RWPE1 (cell line): ENCODE data around the gene LRP1B.

Experiments used
- CTCF ChIA-PET: fragments of 350-600 bp; sonication (Branson Sonifier 250); formaldehyde crosslinking; extraction: SDS; loops from one replicate; lab custom pipeline; 2021; lab: Yijun Ruan, JAX
- POLR2A ChIA-PET: fragments of 400-600 bp; formaldehyde crosslinking; extraction: SDS; loops from one replicate; lab custom pipeline; 2020; ENCODE audit warnings: antibody characterized with exemption; ENCODE audit not compliant: low non-redundant PET; lab: Yijun Ruan, JAX
- DNase-seq: peaks from one replicate; pipeline ENCODE4 v3.0.0; 2012; ENCODE audit warnings: low spot score
- H3K27ac ChIP-seq: fragments of 450-650 bp; 2 replicates; pipeline ENCODE4 v1.5.1; 2017
- TF ChIP-seq, protein P1 (sequence below): fragments of 450-650 bp; conservative IDR thresholded peaks from 2 replicates; pipeline ENCODE4 v1.5.1; 2017; ENCODE audit warnings: low read depth, mild to moderate bottlenecking

LRP1B gene

DNA sequence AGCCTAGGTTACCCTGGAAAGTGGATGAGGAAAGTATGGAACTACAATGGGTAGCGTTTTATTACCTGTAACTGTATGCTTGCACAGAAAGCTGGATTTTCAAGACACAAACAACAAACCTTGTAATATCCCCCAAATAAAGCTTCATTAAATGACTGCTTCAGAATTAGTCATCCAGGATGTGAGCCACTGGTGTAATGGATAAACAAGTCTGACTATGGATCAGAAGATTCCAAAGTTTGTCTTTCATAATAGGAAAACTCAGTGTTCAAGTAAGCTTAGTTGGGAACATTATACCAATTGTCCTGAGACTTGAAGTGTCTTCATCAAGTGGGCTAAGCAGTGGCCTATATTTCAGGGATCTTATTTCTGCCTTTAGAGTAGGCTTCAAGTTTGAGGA is 518.8 kb downstream of the LRP1B start:
- H3K27ac ChIP-seq = no peak overlapping the region
- CTCF ChIA-PET = interaction anchor here (0.5 to 0.7 kb wide), 3 partner anchors 10 to 383 kb away, joined by 3 to 4 read pairs (median 3); no protein-coding TSS in a partner anchor
- TF ChIP-seq, protein P1, sequence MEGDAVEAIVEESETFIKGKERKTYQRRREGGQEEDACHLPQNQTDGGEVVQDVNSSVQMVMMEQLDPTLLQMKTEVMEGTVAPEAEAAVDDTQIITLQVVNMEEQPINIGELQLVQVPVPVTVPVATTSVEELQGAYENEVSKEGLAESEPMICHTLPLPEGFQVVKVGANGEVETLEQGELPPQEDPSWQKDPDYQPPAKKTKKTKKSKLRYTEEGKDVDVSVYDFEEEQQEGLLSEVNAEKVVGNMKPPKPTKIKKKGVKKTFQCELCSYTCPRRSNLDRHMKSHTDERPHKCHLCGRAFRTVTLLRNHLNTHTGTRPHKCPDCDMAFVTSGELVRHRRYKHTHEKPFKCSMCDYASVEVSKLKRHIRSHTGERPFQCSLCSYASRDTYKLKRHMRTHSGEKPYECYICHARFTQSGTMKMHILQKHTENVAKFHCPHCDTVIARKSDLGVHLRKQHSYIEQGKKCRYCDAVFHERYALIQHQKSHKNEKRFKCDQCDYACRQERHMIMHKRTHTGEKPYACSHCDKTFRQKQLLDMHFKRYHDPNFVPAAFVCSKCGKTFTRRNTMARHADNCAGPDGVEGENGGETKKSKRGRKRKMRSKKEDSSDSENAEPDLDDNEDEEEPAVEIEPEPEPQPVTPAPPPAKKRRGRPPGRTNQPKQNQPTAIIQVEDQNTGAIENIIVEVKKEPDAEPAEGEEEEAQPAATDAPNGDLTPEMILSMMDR = no peak
- POLR2A ChIA-PET = no interaction called here
- peak; percentile 3 for DNase-seq

DNA sequence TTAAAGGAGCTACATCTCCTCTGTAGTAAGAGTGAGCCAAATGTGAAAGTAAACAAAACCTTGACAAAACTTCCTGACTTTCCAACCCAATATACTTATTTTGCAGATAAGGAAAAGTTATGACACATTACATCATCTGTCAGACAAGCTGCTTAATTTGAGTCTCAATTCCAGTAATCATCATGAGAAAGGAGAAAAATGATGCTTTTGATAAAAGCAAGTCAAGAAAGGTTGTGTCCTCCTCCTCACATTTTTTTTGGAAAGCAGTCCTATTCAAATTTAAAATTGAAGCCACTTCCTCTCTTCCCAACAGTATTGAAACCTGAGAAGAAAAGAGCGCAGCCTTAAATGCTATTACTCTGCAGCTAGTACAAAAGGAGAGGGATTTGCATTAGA is 519.6 kb downstream of the LRP1B start:
- TF ChIP-seq, protein P1 = no peak
- H3K27ac ChIP-seq = no peak overlapping the region
- CTCF ChIA-PET = no interaction called here
- DNase-seq = no peak
- POLR2A ChIA-PET = no interaction called here

DNA sequence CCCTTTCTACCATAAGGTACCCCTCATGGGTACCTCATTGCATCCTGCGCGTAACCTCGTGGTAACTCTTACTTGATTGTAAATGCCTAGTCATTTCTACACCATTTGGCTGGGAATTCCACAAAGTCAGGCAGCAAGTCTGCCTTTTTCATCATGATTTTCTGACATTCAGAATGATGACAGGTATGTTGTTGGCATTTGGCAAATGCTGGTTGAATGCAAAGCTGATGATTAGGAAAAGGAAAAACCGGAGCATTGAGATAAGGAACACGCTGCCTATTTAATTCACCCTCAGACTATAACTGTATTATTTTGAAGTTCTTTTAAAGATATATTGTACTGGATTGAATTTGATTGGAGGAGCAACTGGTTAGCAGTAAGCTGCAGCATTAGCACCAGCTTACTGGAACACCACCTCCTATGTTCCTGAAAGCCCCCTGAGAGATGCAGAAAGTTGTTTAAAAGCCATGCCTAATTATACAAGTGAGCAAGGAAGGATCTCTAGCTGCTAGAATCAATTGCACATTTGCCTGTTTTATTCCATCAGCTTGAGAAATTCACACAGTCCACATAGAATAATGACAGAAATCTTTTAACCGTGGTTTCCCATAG is 520.1 kb downstream of the LRP1B start:
- TF ChIP-seq, protein P1 = no peak
- ChIA-PET POLR2A (no interaction called here), CTCF (no interaction called here)
- no peak for DNase-seq
- no peak overlapping the region for H3K27ac ChIP-seq

DNA sequence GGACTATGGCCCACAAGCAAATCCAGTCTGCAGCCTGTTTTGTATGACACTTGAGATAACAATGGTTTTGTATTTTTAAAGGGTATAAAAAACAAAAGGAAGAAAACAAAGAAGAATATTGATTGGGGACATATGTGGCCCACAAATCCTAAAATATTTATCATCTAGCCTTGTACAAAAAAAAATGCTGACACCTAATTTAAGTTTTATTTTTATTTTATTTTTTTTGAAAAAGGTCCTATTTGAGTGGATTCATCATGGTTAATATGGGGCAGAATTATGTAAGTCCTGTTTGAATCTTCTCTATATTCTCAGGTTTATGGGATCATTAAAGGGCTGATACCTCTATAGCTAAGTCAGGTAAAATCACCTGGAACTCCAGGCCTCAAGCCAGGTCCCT is 525.7 kb downstream of the LRP1B start:
- TF ChIP-seq, protein P1 = no peak
- DNase-seq = no peak
- ChIA-PET POLR2A (no interaction called here), CTCF (no interaction called here)
- no peak overlapping the region for H3K27ac ChIP-seq

DNA sequence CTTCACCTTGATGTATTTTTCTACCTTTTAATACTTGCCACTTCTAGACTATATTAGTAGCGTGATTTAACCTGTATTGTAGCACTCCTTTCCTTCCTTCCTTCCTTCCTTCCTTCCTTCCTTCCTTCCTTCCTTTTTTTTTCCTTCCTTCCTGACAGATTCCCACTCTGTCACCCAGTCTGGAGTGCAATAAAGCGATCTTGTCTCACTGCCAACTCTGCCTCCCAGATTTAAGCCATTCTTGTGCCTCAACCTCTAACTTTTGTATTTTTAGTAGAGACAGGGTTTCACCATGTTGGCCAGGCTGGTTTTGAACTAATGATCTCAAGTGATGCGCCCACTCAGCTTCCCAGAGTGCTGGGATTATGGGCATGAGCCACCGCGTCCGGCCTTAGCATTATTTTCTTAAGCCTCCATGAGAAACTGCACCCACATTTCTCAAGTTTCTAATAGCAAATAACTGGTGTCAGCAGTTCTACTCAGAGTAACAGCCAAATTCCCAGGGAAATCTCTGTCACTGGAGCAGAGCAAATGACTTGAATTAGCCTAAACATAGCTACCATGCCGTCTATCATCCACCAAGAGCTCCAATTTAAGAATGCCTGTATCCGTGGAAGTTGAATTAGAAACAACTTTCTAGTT is 529.2 kb downstream of the LRP1B start:
- no peak for DNase-seq
- ChIA-PET POLR2A (no interaction called here), CTCF (interaction anchor here (0.6 kb wide), 2 partner anchors 10 to 671 kb away, joined by 3 read pairs; no protein-coding TSS in a partner anchor)
- TF ChIP-seq, protein P1 = no peak
- no peak overlapping the region for H3K27ac ChIP-seq

DNA sequence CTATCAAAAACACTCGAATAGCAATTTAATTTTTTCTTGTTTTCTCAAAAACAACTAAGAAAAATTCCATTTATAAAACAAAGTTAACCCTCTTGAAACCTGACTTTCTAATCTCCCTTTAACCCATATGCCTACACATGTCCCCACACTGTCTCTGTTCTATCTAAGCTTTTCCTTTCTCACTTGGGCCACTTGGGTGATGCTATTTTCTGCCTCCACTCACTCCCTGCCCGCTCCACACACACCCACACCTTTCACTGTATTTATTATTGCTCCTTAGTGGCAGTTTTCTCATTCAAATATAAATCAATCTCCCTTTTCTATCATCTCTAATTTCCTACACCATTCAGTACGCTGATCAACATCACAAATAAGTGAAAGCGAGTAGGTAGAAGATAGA is 531.1 kb downstream of the LRP1B start:
- DNase-seq = no peak
- no peak overlapping the region for H3K27ac ChIP-seq
- POLR2A ChIA-PET = no interaction called here
- CTCF ChIA-PET = no interaction called here
- TF ChIP-seq, protein P1 = no peak
